SU-DHL-6 (cell line): Measurements from ENCODE around the gene CHFR.

Source experiments
- H2AFZ ChIP-seq: fragments of 200-600 bp; sonication (generic); 2 replicates; pipeline ENCODE4 v1.6.1; 2014; ENCODE audit warnings: low read depth, mild to moderate bottlenecking, moderate library complexity, mixed read lengths, antibody characterized with exemption, low read length; ENCODE audit not compliant: severe bottlenecking
- H3F3A ChIP-seq: fragments of 200-600 bp; shearing (Covaris generic); 2 replicates; pipeline ENCODE4 v1.6.0; 2016; ENCODE audit warnings: antibody characterized with exemption, mild to moderate bottlenecking; ENCODE audit not compliant: insufficient read depth
- H3K27ac ChIP-seq: fragments of 200-600 bp; sonication (generic); 2 replicates; pipeline ENCODE4 v1.5.1; 2016; ENCODE audit warnings: low read depth, mild to moderate bottlenecking, low read length, moderate library complexity, mixed read lengths
- H3K27me3 ChIP-seq: fragments of 200-600 bp; sonication (generic), shearing (Covaris generic); 2 replicates; pipeline ENCODE4 v1.6.0; 2014; ENCODE audit warnings: mild to moderate bottlenecking, low read length
- H3K36me3 ChIP-seq: fragments of 200-600 bp; sonication (generic); 2 replicates; pipeline ENCODE4 v1.6.1; 2014; ENCODE audit warnings: mild to moderate bottlenecking, low read length, mixed read lengths
- H3K4me2 ChIP-seq: fragments of 300-600, 200-600 bp; shearing (Covaris generic), sonication (generic); 2 replicates; pipeline ENCODE4 v1.6.0; 2014; ENCODE audit warnings: low read length, low read depth, mild to moderate bottlenecking; ENCODE audit not compliant: poor library complexity, severe bottlenecking
- H3K4me3 ChIP-seq: fragments of 200-600 bp; sonication (generic); 2 replicates; pipeline ENCODE4 v1.5.1; 2014; ENCODE audit warnings: antibody characterized with exemption, low read length, mild to moderate bottlenecking, mixed read lengths; ENCODE audit not compliant: insufficient read depth, poor library complexity, severe bottlenecking
- H3K79me2 ChIP-seq: fragments of 200-600 bp; sonication (generic); 2 replicates; pipeline ENCODE4 v1.6.1; 2014; ENCODE audit warnings: mild to moderate bottlenecking, low read length, moderate library complexity; ENCODE audit not compliant: insufficient read depth
- H3K9ac ChIP-seq: fragments of 200-600 bp; sonication (generic); 2 replicates; pipeline ENCODE4 v1.7.0; 2014; ENCODE audit warnings: mild to moderate bottlenecking, low read length
- H3K9me2 ChIP-seq: fragments of 200-600 bp; sonication (generic); replicated peaks from 2 replicates; pipeline ENCODE4 v1.6.1; 2014; ENCODE audit warnings: low read length; ENCODE audit not compliant: insufficient read depth
- H3K9me3 ChIP-seq: fragments of 200-600 bp; sonication (generic); 2 replicates; pipeline ENCODE4 v1.6.1; 2014; ENCODE audit warnings: low read length, mixed read lengths; ENCODE audit not compliant: insufficient read depth
- H4K20me1 ChIP-seq: fragments of 200-600 bp; sonication (generic); 2 replicates; pipeline ENCODE4 v1.6.1; 2014; ENCODE audit warnings: low read depth, mild to moderate bottlenecking, antibody characterized with exemption, low read length, moderate library complexity, mixed read lengths
- EZH2phosphoT487 ChIP-seq: fragments of 200-600 bp; sonication (generic), shearing (Covaris generic); conservative IDR thresholded peaks from 2 replicates; pipeline ENCODE4 v1.6.1; 2018; ENCODE audit warnings: mild to moderate bottlenecking, antibody characterized with exemption, low read length, moderate library complexity, mixed read lengths
- TF ChIP-seq, protein P1 (sequence below): fragments of 200-600 bp; sonication (generic); IDR thresholded peaks from one replicate; pipeline ENCODE4 v1.5.1; 2017; ENCODE audit warnings: antibody characterized with exemption, mild to moderate bottlenecking, low read length, moderate library complexity; ENCODE audit not compliant: insufficient read depth, poor library complexity, severe bottlenecking

The CHFR gene

GRCh38 chr12:132801741-132802140, 85.7 kb downstream of the CHFR start:
- H4K20me1 ChIP-seq: no peaks in the 10 kb centered on the region
- no peaks in the 10 kb centered on the region; the same call in 1 of the 2 replicates for H3K36me3 ChIP-seq
- H3K27me3 ChIP-seq: no peaks in the 10 kb centered on the region
- H3F3A ChIP-seq: no peaks in the 10 kb centered on the region
- H3K9me2 ChIP-seq: no peaks in the 10 kb centered on the region
- TF ChIP-seq, protein P1, sequence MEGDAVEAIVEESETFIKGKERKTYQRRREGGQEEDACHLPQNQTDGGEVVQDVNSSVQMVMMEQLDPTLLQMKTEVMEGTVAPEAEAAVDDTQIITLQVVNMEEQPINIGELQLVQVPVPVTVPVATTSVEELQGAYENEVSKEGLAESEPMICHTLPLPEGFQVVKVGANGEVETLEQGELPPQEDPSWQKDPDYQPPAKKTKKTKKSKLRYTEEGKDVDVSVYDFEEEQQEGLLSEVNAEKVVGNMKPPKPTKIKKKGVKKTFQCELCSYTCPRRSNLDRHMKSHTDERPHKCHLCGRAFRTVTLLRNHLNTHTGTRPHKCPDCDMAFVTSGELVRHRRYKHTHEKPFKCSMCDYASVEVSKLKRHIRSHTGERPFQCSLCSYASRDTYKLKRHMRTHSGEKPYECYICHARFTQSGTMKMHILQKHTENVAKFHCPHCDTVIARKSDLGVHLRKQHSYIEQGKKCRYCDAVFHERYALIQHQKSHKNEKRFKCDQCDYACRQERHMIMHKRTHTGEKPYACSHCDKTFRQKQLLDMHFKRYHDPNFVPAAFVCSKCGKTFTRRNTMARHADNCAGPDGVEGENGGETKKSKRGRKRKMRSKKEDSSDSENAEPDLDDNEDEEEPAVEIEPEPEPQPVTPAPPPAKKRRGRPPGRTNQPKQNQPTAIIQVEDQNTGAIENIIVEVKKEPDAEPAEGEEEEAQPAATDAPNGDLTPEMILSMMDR: no peak
- TF ChIP-seq EZH2phosphoT487: no peak
- H3K4me3 ChIP-seq: no peak overlapping the region
- H3K27ac ChIP-seq: no peak overlapping the region
- peaks cover 3% of the 10 kb centered on the region; the same call in 1 of the 2 replicates for H3K79me2 ChIP-seq
- H3K9me3 ChIP-seq: no peaks in the 10 kb centered on the region
- no peak overlapping the region for H2AFZ ChIP-seq
- no peak overlapping the region for H3K9ac ChIP-seq
- no peak overlapping the region for H3K4me2 ChIP-seq

DNA sequence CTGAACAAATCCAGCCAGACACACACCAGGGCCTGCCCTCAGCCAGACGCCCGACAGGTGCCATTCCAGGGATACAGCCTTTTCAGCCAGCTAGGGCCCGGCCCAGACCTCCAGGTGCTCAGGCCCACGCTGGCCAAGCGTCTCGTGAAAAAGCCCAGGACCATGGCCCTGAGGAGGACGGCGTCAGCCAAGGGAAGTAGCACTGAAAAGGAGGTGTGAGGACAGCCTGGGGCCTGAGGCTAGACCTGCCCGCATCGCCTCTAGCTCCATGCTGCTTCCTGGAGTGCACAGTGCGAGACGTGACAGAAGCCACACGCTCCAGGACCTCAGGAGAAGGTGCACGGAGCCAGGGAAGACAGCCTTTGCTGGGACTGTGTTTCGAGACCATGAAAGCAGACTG, 88.6 kb downstream of the CHFR start:
- H2AFZ ChIP-seq: no peak overlapping the region
- H3K36me3 ChIP-seq: no peaks in the 10 kb centered on the region
- H3K9me2 ChIP-seq: no peaks in the 10 kb centered on the region
- no peaks in the 10 kb centered on the region for H3K27me3 ChIP-seq
- H3K27ac ChIP-seq: no peak overlapping the region
- H3F3A ChIP-seq: no peaks in the 10 kb centered on the region
- H3K9ac ChIP-seq: no peak overlapping the region
- no peaks in the 10 kb centered on the region for H4K20me1 ChIP-seq
- TF ChIP-seq, protein P1: no peak
- TF ChIP-seq EZH2phosphoT487: no peak
- no peak overlapping the region for H3K4me2 ChIP-seq
- no peaks in the 10 kb centered on the region for H3K79me2 ChIP-seq
- no peaks in the 10 kb centered on the region for H3K9me3 ChIP-seq
- no peak overlapping the region for H3K4me3 ChIP-seq

DNA sequence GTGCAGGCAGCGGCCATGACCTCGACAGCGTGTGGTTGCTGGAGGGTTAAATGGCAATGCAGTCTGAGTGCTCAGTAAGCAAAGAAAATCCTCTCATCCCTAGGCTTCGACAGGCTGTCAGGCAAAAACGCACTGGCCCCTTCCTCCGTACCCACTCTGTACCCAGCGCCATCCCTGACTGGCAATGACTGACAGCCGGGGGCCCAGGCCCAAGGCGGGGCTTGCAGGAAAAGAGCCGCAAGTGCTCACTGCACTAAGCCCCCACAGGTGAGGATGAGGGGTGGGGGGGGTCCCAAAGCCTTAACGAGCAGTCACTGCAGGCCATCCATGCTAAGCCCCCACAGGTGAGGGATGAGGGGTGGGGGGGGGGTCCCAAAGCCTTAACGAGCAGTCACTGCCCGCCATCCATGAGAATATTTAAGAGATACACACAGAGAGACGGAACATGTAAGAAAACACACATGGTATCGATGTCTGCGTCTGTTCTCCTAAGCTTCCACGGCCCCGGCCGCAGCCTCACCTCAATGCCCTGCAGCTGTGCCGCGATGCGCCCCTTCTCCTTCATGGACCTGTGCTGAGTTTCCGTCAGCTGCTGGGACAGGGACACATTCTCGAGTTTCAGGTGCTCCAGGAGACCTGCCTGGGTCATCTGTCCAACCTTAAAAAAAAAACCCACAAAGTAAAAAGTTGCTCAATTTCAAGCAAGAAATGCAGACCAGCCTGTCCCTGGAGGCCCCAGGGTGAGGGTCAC, 89.4 kb downstream of the CHFR start:
- Histone ChIP-seq H3K9ac (no peak overlapping the region), H3K27ac (no peak overlapping the region), H3K79me2 (no peaks in the 10 kb centered on the region), H2AFZ (no peak overlapping the region), H3K36me3 (no peaks in the 10 kb centered on the region), H3K4me3 (no peak overlapping the region), H3K4me2 (no peak overlapping the region), H3K9me2 (no peaks in the 10 kb centered on the region), H4K20me1 (no peaks in the 10 kb centered on the region), H3K9me3 (no peaks in the 10 kb centered on the region), H3K27me3 (no peaks in the 10 kb centered on the region), H3F3A (no peaks in the 10 kb centered on the region)
- no peak for TF ChIP-seq EZH2phosphoT487
- TF ChIP-seq, protein P1: no peak
